NT2/D1 (cell line): ENCODE results near the gene DMPK.

ENCODE experiments used
- SUZ12 ChIP-seq: IDR thresholded peaks from 2 replicates; pipeline ENCODE4 v1.6.1; 2011; ENCODE audit not compliant: insufficient read length, insufficient read depth; ENCODE audit errors: extremely low read depth
- YY1 ChIP-seq: IDR thresholded peaks from 2 replicates; pipeline ENCODE4 v1.6.1; 2011; ENCODE audit not compliant: insufficient read length, insufficient read depth
- ZNF274 ChIP-seq: IDR thresholded peaks from 2 replicates; pipeline ENCODE4 v1.6.1; 2011; ENCODE audit warnings: mild to moderate bottlenecking, low read depth, low read length

- TF ChIP-seq YY1 (no peak), ZNF274 (no peak), SUZ12 (no peak)
Observed at GRCh38 chr19:45819769-45820168, 37.5 kb upstream of the DMPK start.
